Epithelial cell of esophagus (primary cell): Measurements from ENCODE around the gene TTC39C.
"Not testable (repeated sequence)": the region's sequence is repeated elsewhere in the genome, so short reads cannot be mapped to it uniquely, and the experiment has no call there.

ENCODE experiments used
- DNase-seq: peaks from one replicate; pipeline ENCODE4 v3.0.0; 2010; ENCODE audit warnings: low read depth
- H3K4me3 ChIP-seq: 2 replicates; pipeline ENCODE4 v1.5.1; 2011; ENCODE audit warnings: mild to moderate bottlenecking, low read length, control low read depth
- TF ChIP-seq, protein P1 (sequence below): IDR thresholded peaks from 2 replicates; pipeline ENCODE4 v1.5.1; 2011; ENCODE audit warnings: low read depth, mild to moderate bottlenecking, low read length, control low read depth, inconsistent platforms; ENCODE audit not compliant: insufficient read depth; ENCODE audit errors: missing control alignments

TTC39C gene

GRCh38 chr18:24056506-24056905, 42.0 kb downstream of the TTC39C start:
- no peak overlapping the region for H3K4me3 ChIP-seq
- TF ChIP-seq, protein P1, sequence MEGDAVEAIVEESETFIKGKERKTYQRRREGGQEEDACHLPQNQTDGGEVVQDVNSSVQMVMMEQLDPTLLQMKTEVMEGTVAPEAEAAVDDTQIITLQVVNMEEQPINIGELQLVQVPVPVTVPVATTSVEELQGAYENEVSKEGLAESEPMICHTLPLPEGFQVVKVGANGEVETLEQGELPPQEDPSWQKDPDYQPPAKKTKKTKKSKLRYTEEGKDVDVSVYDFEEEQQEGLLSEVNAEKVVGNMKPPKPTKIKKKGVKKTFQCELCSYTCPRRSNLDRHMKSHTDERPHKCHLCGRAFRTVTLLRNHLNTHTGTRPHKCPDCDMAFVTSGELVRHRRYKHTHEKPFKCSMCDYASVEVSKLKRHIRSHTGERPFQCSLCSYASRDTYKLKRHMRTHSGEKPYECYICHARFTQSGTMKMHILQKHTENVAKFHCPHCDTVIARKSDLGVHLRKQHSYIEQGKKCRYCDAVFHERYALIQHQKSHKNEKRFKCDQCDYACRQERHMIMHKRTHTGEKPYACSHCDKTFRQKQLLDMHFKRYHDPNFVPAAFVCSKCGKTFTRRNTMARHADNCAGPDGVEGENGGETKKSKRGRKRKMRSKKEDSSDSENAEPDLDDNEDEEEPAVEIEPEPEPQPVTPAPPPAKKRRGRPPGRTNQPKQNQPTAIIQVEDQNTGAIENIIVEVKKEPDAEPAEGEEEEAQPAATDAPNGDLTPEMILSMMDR = no peak
- no peak for DNase-seq

DNA sequence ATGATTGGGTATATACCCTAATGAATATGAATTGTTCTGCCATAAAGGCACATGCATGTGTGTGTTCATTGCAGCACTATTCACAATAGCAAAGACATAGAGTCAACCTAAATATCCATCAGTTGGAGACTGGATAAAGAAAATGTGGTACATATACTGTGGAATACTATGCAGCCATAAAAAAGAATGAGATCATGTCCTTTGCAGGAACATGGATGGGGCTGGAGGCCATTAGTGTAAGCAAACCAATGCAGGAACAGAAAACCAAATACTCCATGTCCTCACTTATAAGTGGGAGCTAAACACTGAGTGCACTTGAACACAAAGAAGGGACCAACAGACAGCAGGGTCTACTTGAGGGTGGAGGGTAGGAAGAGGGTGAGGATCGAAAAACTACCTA, 43.2 kb downstream of the TTC39C start:
- no peak overlapping the region for H3K4me3 ChIP-seq
- no peak for DNase-seq
- TF ChIP-seq, protein P1 = no peak

- not testable (repeated sequence) for DNase-seq, H3K4me3 ChIP-seq
Measured at GRCh38 chr18:24059385-24059784, 44.8 kb downstream of the TTC39C start.

- H3K4me3 ChIP-seq = no peak overlapping the region
- TF ChIP-seq, protein P1 = no peak
- DNase-seq = no peak
Measured at GRCh38 chr18:24060644-24061043, 46.1 kb downstream of the TTC39C start.

GRCh38 chr18:24063121-24063731, 48.7 kb downstream of the TTC39C start:
- peak; percentile 61 for DNase-seq
- TF ChIP-seq, protein P1 = no peak
- no peak overlapping the region for H3K4me3 ChIP-seq

DNA sequence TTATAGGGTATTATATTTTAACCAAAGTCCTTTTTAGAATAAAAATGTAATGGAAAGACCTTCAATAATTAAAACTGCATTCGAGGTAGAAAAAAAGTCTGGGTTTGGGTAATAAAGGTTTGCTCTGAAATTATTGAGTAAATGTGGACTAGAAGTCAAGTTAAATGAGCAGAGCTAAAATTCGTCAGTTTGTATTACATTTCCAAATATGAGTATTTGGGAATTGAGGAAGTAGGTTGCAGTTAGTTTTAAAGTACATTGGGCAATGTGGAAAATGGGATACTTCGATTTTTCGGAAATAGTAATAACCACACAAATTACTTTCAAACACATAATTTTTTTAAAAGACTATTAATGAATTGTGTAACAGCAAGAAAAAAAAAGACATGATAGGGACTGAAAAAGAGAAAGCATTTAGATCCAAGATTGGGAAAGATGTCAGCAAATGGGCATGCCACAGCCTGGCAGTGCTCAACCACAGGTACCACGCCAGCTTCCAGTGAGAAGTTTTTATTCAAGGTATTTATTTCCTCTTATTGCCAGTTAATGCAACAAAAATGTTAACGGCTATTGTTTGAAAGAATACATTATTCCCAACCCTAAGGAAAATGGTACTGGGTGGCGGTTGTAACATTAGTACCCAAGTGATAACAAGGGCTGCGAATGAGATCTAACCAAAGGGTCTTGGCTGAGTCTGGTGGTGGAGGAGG, 50.0 kb downstream of the TTC39C start:
- peak; percentile 79 for DNase-seq
- TF ChIP-seq, protein P1 = no peak
- H3K4me3 ChIP-seq = no peak overlapping the region

DNA sequence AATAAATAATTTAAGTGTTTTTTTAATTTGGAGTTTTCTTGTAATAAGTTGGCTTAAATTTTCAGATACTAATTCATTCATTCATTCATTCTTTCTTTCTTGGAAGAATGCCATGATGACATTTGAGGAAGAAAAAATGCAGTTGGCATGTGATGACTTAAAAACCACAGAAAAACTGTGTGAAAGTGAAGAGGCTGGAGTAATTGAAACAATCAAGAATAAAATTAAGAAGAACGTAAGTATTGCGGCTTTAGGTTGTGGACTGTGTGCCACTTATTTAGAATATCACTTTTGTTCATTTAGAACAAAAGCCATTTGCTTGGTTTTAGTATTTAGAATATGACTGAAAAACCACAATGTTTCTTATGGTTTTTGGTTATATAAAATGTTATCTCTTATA, 51.4 kb downstream of the TTC39C start:
- DNase-seq = no peak

More for the DNA sequence above, 51.4 kb downstream of the TTC39C start:
- no peak overlapping the region for H3K4me3 ChIP-seq
- TF ChIP-seq, protein P1 = no peak
